ENCODE results near the gene ATP2C2. TPM values are rescaled to one million over a fixed set of nuclear protein-coding genes. Genes with fewer than 3 reads are reported as not detected.

The ATP2C2 gene
- total and polyA plus RNA-seq, 8 donors, result 1.1 to 141 (median 4.2) TPM; not detected in 2

DNA sequence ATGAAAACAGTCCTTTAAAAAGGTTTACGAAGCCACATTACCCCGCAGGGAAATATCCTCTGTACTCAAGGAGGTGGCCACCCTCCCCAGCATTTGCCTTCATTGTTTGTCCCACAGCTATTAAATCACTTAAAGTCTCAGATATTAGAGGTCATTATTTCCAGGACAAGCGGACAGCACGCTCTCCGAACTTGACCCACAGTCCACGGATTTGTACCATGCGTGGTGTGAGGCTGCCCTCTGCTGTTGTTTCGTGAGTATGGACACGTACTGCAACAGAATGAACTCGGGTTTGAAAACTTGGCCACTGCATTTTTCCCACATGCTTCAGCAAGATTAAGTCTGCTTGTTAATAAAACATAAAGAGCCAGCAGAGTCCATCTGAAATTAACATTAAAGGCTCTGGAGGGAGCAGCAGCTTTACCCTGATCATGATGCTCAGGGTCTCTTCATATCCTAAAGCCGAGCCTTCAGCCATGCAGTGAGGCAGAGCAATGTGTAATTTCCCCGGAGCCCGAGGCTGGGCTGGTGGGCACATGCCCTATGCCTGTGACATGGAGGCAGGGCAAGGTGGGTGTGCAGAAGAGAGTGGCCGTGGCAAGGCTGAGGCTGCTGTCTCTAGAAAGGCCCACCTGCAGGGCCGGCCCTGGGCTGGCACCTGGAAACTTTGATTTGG lies 116.4 kb downstream of the ATP2C2 start:
- Histone ChIP-seq H3K4me1 (no peaks in the 10 kb centered on the region), H3K9me3 (no peaks in the 10 kb centered on the region), H3K27ac (no peak overlapping the region), H3K27me3 (no peaks in the 10 kb centered on the region), H3K4me3 (no peak overlapping the region), H3K36me3 (peaks cover 26 to 94% (median 89%) of the 10 kb centered on the region in 4 donors)
- intact Hi-C loops (cut with DNase I; ENCODE audit: low total_unique reads), result loop anchor here (5.0 kb wide), 1 partner anchor 207 kb away; no protein-coding TSS in a partner anchor
- TF ChIP-seq POLR2A (IDR thresholded peaks at IDR 0.05) (no peak), EP300 (IDR thresholded peaks at IDR 0.05) (no peak), POLR2AphosphoS5 (IDR thresholded peaks at IDR 0.05) (no peak)
- TF ChIP-seq, protein P1, sequence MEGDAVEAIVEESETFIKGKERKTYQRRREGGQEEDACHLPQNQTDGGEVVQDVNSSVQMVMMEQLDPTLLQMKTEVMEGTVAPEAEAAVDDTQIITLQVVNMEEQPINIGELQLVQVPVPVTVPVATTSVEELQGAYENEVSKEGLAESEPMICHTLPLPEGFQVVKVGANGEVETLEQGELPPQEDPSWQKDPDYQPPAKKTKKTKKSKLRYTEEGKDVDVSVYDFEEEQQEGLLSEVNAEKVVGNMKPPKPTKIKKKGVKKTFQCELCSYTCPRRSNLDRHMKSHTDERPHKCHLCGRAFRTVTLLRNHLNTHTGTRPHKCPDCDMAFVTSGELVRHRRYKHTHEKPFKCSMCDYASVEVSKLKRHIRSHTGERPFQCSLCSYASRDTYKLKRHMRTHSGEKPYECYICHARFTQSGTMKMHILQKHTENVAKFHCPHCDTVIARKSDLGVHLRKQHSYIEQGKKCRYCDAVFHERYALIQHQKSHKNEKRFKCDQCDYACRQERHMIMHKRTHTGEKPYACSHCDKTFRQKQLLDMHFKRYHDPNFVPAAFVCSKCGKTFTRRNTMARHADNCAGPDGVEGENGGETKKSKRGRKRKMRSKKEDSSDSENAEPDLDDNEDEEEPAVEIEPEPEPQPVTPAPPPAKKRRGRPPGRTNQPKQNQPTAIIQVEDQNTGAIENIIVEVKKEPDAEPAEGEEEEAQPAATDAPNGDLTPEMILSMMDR (IDR thresholded peaks at IDR 0.05), result peak in 5 of 7 experiments; percentile 57 to 82 (median 66)
- WGBS, 5 donors, result 54 to 61% (median 56%) methylated on average over 11 to 15 of the region's 15 CpGs
- DNase-seq, result peak; percentile 64 to 82

DNA sequence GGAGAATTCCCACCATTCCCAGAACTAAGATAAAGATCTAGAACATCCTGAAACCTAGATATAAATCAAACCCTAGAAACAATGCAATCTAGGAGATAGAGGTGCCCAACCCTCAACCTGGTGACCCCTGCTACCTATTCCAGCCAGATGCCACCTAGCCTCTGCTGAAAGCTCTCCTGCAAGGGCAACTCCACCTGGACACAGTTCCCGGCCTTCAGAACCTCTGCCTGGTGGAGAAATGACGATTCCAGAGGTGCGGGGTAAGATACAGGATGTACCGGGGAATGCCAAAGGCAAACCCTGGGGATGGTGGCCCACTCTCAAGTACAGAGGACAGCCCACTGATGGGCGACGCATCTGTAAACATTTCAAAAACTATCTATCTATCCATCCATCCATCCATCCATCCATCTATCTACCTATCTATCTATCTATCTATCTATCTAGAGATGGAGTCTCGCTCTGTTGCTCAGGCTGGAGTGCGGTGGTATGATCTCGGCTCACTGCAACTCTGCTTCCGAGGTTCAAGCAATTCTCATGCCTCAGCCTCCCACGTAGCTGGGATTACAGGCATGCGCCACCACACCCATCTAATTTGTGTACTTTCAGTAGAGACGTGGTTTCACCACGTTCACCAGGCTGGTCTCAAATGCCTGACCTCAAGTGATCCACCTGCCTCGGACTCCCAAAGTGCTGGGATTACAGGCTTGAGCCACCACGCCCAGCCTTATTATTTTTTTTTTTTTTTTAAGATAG lies 117.1 kb downstream of the ATP2C2 start:
- no peak overlapping the region for H3K27ac ChIP-seq
- peaks cover 22 to 94% (median 87%) of the 10 kb centered on the region in 4 donors for H3K36me3 ChIP-seq
- H3K4me1 ChIP-seq, result no peaks in the 10 kb centered on the region
- DNase-seq, result peak in 1 of 2 donors; percentile 8
- no peaks in the 10 kb centered on the region for H3K27me3 ChIP-seq
- no peak for TF ChIP-seq POLR2A (IDR thresholded peaks at IDR 0.05)
- TF ChIP-seq EP300 (IDR thresholded peaks at IDR 0.05), result no peak
- TF ChIP-seq POLR2AphosphoS5 (IDR thresholded peaks at IDR 0.05), result no peak
- TF ChIP-seq, protein P1 (IDR thresholded peaks at IDR 0.05), result no peak
- 88 to 90% (median 89%) methylated on average over 16 of the region's 16 CpGs for WGBS, 5 donors
- no peaks in the 10 kb centered on the region for H3K9me3 ChIP-seq
- H3K4me3 ChIP-seq, result no peak overlapping the region
- intact Hi-C loops (cut with DNase I; ENCODE audit: low total_unique reads), result no loop called here

DNA sequence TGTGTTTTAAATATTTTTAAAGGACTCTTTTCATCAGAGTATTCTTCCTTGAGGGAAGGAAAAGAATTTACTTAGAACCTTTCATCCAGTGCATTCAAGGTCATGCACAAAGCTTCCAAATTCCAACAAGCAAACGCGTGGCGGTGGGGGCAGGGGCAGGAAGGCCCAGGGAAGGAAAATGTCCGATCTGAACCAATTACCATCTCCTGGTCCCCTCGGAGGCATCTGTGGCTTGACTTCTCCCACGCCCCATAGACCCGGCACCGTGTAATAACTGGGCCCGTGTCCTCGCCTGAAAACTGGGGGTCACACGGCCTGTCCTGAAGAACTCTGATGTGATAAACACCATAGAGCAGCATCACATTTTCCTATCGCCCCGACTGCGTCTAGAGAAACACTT lies 117.8 kb downstream of the ATP2C2 start:
- TF ChIP-seq, protein P1 (IDR thresholded peaks at IDR 0.05), result no peak
- no peak for TF ChIP-seq EP300 (IDR thresholded peaks at IDR 0.05)
- no peak for TF ChIP-seq POLR2AphosphoS5 (IDR thresholded peaks at IDR 0.05)
- TF ChIP-seq POLR2A (IDR thresholded peaks at IDR 0.05), result no peak
- Histone ChIP-seq H3K4me3 (no peak overlapping the region), H3K36me3 (peaks cover 22 to 87% (median 85%) of the 10 kb centered on the region in 4 donors), H3K4me1 (no peaks in the 10 kb centered on the region), H3K27me3 (no peaks in the 10 kb centered on the region), H3K9me3 (no peaks in the 10 kb centered on the region), H3K27ac (no peak overlapping the region)
- intact Hi-C loops (cut with DNase I; ENCODE audit: low total_unique reads), result no loop called here
- peak in 1 of 2 donors; percentile 13 for DNase-seq
- 84 to 92% (median 89%) methylated on average over 14 of the region's 14 CpGs for WGBS, 5 donors

DNA sequence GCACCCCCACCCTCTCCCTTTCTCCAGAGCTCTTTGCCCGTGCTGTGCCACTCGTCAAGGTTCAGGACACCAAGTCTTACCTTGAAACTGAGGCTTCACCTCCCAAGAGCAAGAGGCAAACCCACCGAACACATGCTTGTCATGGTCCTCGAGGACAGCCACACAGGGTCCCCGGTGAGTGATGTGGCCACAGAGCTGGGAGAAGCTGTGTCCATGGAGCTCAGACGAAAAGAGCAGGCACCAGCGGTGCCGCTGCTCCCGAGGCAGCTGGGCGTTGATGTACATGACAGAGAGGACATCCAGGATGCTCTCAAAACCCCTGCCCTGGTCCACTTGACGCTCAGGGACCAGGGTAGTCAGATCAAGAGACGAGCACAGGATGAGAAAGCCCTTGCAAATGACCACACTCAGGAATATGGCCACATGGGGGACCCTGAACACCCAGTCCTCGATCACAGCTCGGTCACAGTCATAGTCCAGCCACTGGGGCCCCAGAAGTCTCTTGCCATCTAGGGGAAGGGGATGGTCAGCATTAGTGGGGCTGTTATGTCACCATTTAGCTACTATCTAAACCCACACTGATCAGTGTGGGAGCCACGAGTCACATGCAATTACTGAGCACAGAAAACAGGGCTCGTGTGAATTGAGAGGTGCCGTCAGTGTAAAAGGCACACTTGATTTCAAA lies 118.4 kb downstream of the ATP2C2 start:
- DNase-seq, result peak in 1 of 2 donors; percentile 19
- H3K27ac ChIP-seq, result no peak overlapping the region
- peaks cover 22 to 82% (median 79%) of the 10 kb centered on the region in 4 donors for H3K36me3 ChIP-seq
- no peak overlapping the region for H3K4me3 ChIP-seq
- H3K27me3 ChIP-seq, result no peaks in the 10 kb centered on the region
- 91 to 93% (median 91%) methylated on average over 16 to 17 of the region's 17 CpGs for WGBS, 5 donors
- H3K4me1 ChIP-seq, result no peaks in the 10 kb centered on the region
- intact Hi-C loops (cut with DNase I; ENCODE audit: low total_unique reads), result no loop called here
- TF ChIP-seq, protein P1 (IDR thresholded peaks at IDR 0.05), result no peak
- TF ChIP-seq POLR2A (IDR thresholded peaks at IDR 0.05) (no peak), POLR2AphosphoS5 (IDR thresholded peaks at IDR 0.05) (no peak), EP300 (IDR thresholded peaks at IDR 0.05) (no peak)
- no peaks in the 10 kb centered on the region for H3K9me3 ChIP-seq
